ENCODE measurements around the gene SMPX.

Gene SMPX

DNA sequence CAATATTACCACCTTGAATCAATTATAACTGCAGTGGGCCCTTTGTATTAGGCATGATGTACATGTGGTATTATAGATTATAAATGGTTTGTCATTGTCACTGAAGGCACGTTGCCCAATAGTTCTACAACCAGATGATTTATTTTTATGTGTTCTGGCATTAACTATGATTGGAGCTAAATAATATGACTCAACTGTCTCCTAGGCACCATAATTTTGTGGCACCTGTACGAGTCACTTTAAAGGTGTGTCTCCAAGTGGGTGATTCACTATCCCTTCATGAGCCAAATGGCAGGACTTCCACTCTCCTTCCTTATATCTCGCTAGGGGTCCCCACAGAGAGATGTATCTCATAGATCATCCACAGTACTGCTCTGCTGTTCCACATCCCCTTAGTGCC is 6.1 kb upstream of the SMPX start:
- DNase-seq (ENCODE audit: low spot score): no peak
- TF ChIP-seq, protein P1, sequence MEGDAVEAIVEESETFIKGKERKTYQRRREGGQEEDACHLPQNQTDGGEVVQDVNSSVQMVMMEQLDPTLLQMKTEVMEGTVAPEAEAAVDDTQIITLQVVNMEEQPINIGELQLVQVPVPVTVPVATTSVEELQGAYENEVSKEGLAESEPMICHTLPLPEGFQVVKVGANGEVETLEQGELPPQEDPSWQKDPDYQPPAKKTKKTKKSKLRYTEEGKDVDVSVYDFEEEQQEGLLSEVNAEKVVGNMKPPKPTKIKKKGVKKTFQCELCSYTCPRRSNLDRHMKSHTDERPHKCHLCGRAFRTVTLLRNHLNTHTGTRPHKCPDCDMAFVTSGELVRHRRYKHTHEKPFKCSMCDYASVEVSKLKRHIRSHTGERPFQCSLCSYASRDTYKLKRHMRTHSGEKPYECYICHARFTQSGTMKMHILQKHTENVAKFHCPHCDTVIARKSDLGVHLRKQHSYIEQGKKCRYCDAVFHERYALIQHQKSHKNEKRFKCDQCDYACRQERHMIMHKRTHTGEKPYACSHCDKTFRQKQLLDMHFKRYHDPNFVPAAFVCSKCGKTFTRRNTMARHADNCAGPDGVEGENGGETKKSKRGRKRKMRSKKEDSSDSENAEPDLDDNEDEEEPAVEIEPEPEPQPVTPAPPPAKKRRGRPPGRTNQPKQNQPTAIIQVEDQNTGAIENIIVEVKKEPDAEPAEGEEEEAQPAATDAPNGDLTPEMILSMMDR (IDR thresholded peaks at IDR 0.05; ENCODE audit: extremely low read depth, missing control alignments): no peak

DNA sequence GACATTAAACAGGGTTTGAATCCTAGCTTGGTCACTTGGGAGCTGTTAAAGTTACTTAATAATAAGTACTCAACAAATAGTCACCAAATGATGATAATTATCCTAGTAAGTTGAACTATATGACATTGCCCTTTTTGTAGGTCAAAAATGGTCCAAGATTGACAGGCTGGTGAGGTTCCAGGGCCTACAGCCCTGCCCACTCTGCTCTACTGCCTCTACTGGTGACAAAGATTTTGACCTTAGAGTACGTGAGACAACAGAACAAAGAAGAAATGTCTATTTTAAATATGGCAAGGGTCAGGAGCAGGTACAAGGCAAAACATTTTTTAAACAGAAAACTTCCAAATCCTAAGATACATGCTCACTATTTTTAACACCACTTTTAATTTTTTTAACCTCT is 572 bp upstream of the SMPX start:
- TF ChIP-seq, protein P1 (IDR thresholded peaks at IDR 0.05; ENCODE audit: extremely low read depth, missing control alignments): no peak
- no peak for DNase-seq (ENCODE audit: low spot score)

DNA sequence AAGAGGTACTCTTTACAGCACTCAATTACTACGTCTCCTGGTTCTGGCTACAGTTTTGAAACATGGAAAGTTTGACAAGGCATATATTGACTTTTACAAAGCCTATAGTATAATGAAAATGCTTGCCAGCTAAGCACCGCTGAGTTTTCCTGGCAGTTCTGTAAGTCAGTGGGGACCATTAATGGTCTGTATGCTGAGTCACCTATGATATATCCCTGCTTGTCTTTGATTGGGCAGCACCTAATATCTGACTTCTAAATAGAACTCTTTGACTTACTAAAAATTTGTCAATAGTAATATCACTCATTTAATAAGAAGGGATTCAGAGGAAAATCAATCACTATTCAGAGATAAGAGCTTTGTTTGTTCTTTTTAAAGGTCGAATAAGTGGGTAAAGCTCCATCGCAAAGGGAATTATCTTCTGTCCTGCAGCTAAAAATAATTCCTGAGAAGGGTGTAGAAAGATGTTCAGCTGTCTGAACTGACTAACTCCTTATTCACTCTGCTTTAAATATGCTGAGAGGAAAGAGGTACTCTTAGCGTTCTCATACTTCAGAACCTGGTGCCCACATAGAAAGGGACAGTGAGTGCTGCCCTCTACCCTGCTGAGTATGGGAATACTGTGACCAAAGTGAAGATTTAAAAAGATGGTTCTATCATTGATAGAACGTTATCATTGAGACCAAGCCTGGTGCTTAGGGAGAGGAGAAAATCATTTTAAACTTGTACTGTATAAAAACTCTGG is 959 bp downstream of the SMPX start:
- no peak for DNase-seq (ENCODE audit: low spot score)
- TF ChIP-seq, protein P1 (IDR thresholded peaks at IDR 0.05; ENCODE audit: extremely low read depth, missing control alignments): no peak

DNA sequence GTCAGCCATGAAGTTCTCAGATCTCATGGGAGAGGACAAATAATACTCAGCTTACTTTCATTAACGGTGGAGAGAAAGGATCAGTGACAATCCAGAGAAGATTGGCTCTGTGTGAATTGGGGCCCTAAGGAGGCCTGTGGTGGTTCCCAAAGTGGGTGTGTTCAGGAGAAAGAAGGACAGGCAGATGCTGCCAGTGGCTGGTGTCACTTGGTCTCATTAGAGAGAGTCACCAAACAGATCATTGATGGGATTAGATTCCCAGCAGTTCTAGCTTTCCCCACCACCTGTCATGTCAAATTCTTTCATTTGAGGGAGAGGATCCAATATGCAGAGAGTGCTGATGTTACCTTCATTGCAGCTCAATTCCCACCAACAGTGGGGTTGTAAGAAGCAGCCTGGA is 8.0 kb downstream of the SMPX start:
- DNase-seq (ENCODE audit: low spot score): no peak

DNA sequence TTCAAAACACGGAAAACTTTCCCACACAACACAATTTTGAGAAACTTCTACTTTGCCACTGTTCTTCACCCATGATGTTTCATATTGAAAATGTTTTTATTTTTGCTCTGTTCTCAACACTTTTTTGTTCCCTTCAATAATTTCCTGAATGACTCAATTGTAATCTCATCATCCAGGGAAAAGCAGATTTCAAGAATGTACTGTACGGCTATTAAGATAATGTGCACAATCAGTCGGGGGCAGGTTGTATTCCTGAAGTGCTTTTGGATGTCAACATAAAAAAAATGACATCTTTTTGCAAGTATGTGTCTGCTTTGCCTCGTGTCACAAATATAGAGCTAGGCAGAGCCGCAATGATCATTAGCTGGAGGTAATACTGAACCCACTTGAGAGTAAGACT is 9.7 kb downstream of the SMPX start:
- TF ChIP-seq, protein P1 (IDR thresholded peaks at IDR 0.05; ENCODE audit: extremely low read depth, missing control alignments): no peak
- DNase-seq (ENCODE audit: low spot score): no peak

More for the DNA sequence above, 8.0 kb downstream of the SMPX start:
- TF ChIP-seq, protein P1 (IDR thresholded peaks at IDR 0.05; ENCODE audit: extremely low read depth, missing control alignments): no peak

DNA sequence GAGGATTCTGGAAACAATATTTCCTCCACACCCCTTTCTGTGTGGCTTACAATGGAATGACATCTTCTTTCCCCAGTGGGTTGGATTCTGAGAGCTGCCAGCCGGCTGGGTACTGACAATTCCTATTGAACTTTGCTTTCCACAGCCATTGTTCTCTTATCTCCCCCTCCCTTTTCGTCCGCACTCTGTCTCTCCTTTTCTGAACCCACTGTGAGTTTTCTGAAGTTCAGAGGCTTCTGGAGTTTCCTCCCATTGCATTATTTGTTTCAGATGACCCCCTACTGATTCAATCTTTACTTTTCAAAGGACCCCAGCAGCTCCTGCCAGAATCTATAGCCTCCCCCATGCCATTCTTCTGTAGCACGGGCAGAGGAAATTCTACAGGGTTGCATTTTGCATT is 10.4 kb downstream of the SMPX start:
- TF ChIP-seq, protein P1 (IDR thresholded peaks at IDR 0.05; ENCODE audit: extremely low read depth, missing control alignments): no peak

DNA sequence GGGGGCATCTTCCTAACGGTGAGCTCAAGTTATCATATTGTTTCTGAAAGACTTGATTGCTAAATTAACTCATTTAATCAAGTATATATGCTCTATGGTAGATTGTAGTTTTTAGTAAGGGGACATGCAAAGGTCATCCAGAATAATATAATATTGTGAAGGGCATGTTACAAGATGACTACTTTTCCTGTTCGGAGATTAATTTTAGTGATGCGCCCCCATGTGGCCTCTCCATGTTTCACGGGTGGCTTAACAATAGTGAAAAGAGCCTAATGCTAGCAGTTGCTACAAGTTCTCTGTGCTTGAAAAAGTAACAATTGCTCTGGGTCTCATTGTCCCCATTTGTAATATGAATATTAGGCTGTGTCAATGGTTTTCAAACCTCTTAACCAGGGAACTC is 12.2 kb downstream of the SMPX start:
- peak; percentile 9 for DNase-seq (ENCODE audit: low spot score)

More for the DNA sequence above, 10.4 kb downstream of the SMPX start:
- no peak for DNase-seq (ENCODE audit: low spot score)

More for the DNA sequence above, 12.2 kb downstream of the SMPX start:
- TF ChIP-seq, protein P1 (IDR thresholded peaks at IDR 0.05; ENCODE audit: extremely low read depth, missing control alignments): peak; percentile 46

Measured in GM20000 (cell line).